ENCODE data around the gene INKA2. TPM values are rescaled to one million over a fixed set of nuclear protein-coding genes. Genes with fewer than 3 reads are reported as not detected.

Gene INKA2
- total RNA-seq (10 to 100 TPM; 11.7 to 14.8 TPM), polyA plus RNA-seq (1 to 10 TPM in 1 of 2 donors, not detected in 1; 1.3 TPM)
- long read RNA-seq, donor 1, full-length matches to known transcripts = 26 of 48 reads
- long read RNA-seq, donor 1, partial matches to known transcripts = 0 of 48 reads
- long read RNA-seq, donor 1, other reads (novel, unspliced or antisense) = 22 of 48 reads
- long read RNA-seq, donor 2, full-length matches to known transcripts = 3 of 39 reads
- long read RNA-seq, donor 2, partial matches to known transcripts = 0 of 39 reads
- long read RNA-seq, donor 2, other reads (novel, unspliced or antisense) = 36 of 39 reads

GRCh38 chr1:111739194-111739924, at the start of gene INKA2:
INKA2 (minus strand) TSS chr1:111739395; CDS start chr1:111739242, 153 bp downstream.
- peak within 1 kb of the TSS; percentile 47 to 74 for H3K4me3 ChIP-seq (ENCODE audit: low read length in 2 of 2)
- H3K4me1 ChIP-seq (ENCODE audit: control insufficient read depth in 1 of 2, insufficient read depth in 2 of 2, low read length in 2 of 2) = no peaks in the 10 kb centered on the region
- intact Hi-C loops (cut with DNase I) = no loop called here
- H3K9me3 ChIP-seq (ENCODE audit: control insufficient read depth, low read length) = no peaks in the 10 kb centered on the region
- DNase-seq (peak; percentile 93 to 95), ATAC-seq (ENCODE audit: low FRiP score) (peak; percentile 94)
- H3K27ac ChIP-seq (ENCODE audit: low read depth in 1 of 2, low read length in 2 of 2) = peak within 1 kb of the TSS; percentile 79 to 95
- no peaks in the 10 kb centered on the region for H3K27me3 ChIP-seq (ENCODE audit: control insufficient read depth in 1 of 2, insufficient read depth in 2 of 2, low read length in 1 of 2)
- H3K36me3 ChIP-seq (ENCODE audit: control insufficient read depth in 1 of 2, insufficient read depth in 2 of 2, low read length in 1 of 2) = no peaks in the 10 kb centered on the region
- WGBS, 2 donors = 0 to 1% methylated on average over 53 to 59 of the region's 59 CpGs

- WGBS, 2 donors = 79 to 81% methylated on average over 9 of the region's 9 CpGs
- ATAC-seq (ENCODE audit: low FRiP score) (no peak), DNase-seq (no peak)
- Histone ChIP-seq H3K4me1 (ENCODE audit: control insufficient read depth in 1 of 2, insufficient read depth in 2 of 2, low read length in 2 of 2) (no peaks in the 10 kb centered on the region), H3K27me3 (ENCODE audit: control insufficient read depth in 1 of 2, insufficient read depth in 2 of 2, low read length in 1 of 2) (no peaks in the 10 kb centered on the region), H3K36me3 (ENCODE audit: control insufficient read depth in 1 of 2, insufficient read depth in 2 of 2, low read length in 1 of 2) (no peaks in the 10 kb centered on the region), H3K4me3 (ENCODE audit: low read length in 2 of 2) (no peak overlapping the region), H3K9me3 (ENCODE audit: control insufficient read depth, low read length) (no peaks in the 10 kb centered on the region), H3K27ac (ENCODE audit: low read depth in 1 of 2, low read length in 2 of 2) (no peak overlapping the region)
- intact Hi-C loops (cut with DNase I) = loop anchor here in 1 of 2 donors (10.0 kb wide), 1 partner anchor 578 kb away; no protein-coding TSS in a partner anchor
Observed at GRCh38 chr1:111786669-111787207, 47.5 kb upstream of the INKA2 start.

GRCh38 chr1:111784273-111784901, 45.2 kb upstream of the INKA2 start:
- ATAC-seq (ENCODE audit: low FRiP score) = no peak
- 80 to 85% methylated on average over 4 of the region's 4 CpGs for WGBS, 2 donors

GRCh38 chr1:111779546-111779945, 40.4 kb upstream of the INKA2 start:
- WGBS, 2 donors = 94 to 100% methylated on average over 2 of the region's 2 CpGs
- ATAC-seq (ENCODE audit: low FRiP score) = no peak
- no peaks in the 10 kb centered on the region for H3K9me3 ChIP-seq (ENCODE audit: control insufficient read depth, low read length)
- no peaks in the 10 kb centered on the region for H3K27me3 ChIP-seq (ENCODE audit: control insufficient read depth in 1 of 2, insufficient read depth in 2 of 2, low read length in 1 of 2)
- H3K27ac ChIP-seq (ENCODE audit: low read depth in 1 of 2, low read length in 2 of 2) = no peak overlapping the region
- intact Hi-C loops (cut with DNase I) = no loop called here
- H3K4me3 ChIP-seq (ENCODE audit: low read length in 2 of 2) = no peak overlapping the region
- H3K36me3 ChIP-seq (ENCODE audit: control insufficient read depth in 1 of 2, insufficient read depth in 2 of 2, low read length in 1 of 2) = peaks cover 0 to 2% of the 10 kb centered on the region in 2 donors
- no peak for DNase-seq
- H3K4me1 ChIP-seq (ENCODE audit: control insufficient read depth in 1 of 2, insufficient read depth in 2 of 2, low read length in 2 of 2) = no peaks in the 10 kb centered on the region

More at GRCh38 chr1:111784273-111784901, 45.2 kb upstream of the INKA2 start:
- no peaks in the 10 kb centered on the region for H3K4me1 ChIP-seq (ENCODE audit: control insufficient read depth in 1 of 2, insufficient read depth in 2 of 2, low read length in 2 of 2)
- intact Hi-C loops (cut with DNase I) = loop anchor here in 1 of 2 donors (10.0 kb wide), 1 partner anchor 580 kb away; no protein-coding TSS in a partner anchor
- DNase-seq = no peak
- no peak overlapping the region for H3K4me3 ChIP-seq (ENCODE audit: low read length in 2 of 2)
- no peaks in the 10 kb centered on the region for H3K9me3 ChIP-seq (ENCODE audit: control insufficient read depth, low read length)
- H3K36me3 ChIP-seq (ENCODE audit: control insufficient read depth in 1 of 2, insufficient read depth in 2 of 2, low read length in 1 of 2) = peaks cover 0 to 2% of the 10 kb centered on the region in 2 donors
- H3K27ac ChIP-seq (ENCODE audit: low read depth in 1 of 2, low read length in 2 of 2) = no peak overlapping the region
- no peaks in the 10 kb centered on the region for H3K27me3 ChIP-seq (ENCODE audit: control insufficient read depth in 1 of 2, insufficient read depth in 2 of 2, low read length in 1 of 2)

GRCh38 chr1:111778541-111779051, 39.4 kb upstream of the INKA2 start:
- ATAC-seq (ENCODE audit: low FRiP score) = no peak
- 23 to 40% methylated on average over 2 of the region's 2 CpGs for WGBS, 2 donors

GRCh38 chr1:111778066-111778465, 38.9 kb upstream of the INKA2 start:
- no peak for DNase-seq
- no peaks in the 10 kb centered on the region for H3K27me3 ChIP-seq (ENCODE audit: control insufficient read depth in 1 of 2, insufficient read depth in 2 of 2, low read length in 1 of 2)
- no peak overlapping the region for H3K4me3 ChIP-seq (ENCODE audit: low read length in 2 of 2)
- no peaks in the 10 kb centered on the region for H3K4me1 ChIP-seq (ENCODE audit: control insufficient read depth in 1 of 2, insufficient read depth in 2 of 2, low read length in 2 of 2)
- peaks cover 0 to 2% of the 10 kb centered on the region in 2 donors for H3K36me3 ChIP-seq (ENCODE audit: control insufficient read depth in 1 of 2, insufficient read depth in 2 of 2, low read length in 1 of 2)
- no peaks in the 10 kb centered on the region for H3K9me3 ChIP-seq (ENCODE audit: control insufficient read depth, low read length)
- 88 to 90% methylated on average over 6 of the region's 6 CpGs for WGBS, 2 donors
- no peak overlapping the region for H3K27ac ChIP-seq (ENCODE audit: low read depth in 1 of 2, low read length in 2 of 2)
- intact Hi-C loops (cut with DNase I) = no loop called here
- ATAC-seq (ENCODE audit: low FRiP score) = no peak

More at GRCh38 chr1:111778541-111779051, 39.4 kb upstream of the INKA2 start:
- no peaks in the 10 kb centered on the region for H3K4me1 ChIP-seq (ENCODE audit: control insufficient read depth in 1 of 2, insufficient read depth in 2 of 2, low read length in 2 of 2)
- intact Hi-C loops (cut with DNase I) = no loop called here
- H3K36me3 ChIP-seq (ENCODE audit: control insufficient read depth in 1 of 2, insufficient read depth in 2 of 2, low read length in 1 of 2) = peaks cover 0 to 2% of the 10 kb centered on the region in 2 donors
- no peak for DNase-seq
- no peaks in the 10 kb centered on the region for H3K27me3 ChIP-seq (ENCODE audit: control insufficient read depth in 1 of 2, insufficient read depth in 2 of 2, low read length in 1 of 2)
- H3K27ac ChIP-seq (ENCODE audit: low read depth in 1 of 2, low read length in 2 of 2) = no peak overlapping the region
- H3K4me3 ChIP-seq (ENCODE audit: low read length in 2 of 2) = no peak overlapping the region
- no peaks in the 10 kb centered on the region for H3K9me3 ChIP-seq (ENCODE audit: control insufficient read depth, low read length)

- H3K36me3 ChIP-seq (ENCODE audit: control insufficient read depth in 1 of 2, insufficient read depth in 2 of 2, low read length in 1 of 2) = peaks cover 0 to 2% of the 10 kb centered on the region in 2 donors
- WGBS, 2 donors = 78 to 82% methylated on average over 1 of the region's 1 CpG
- H3K4me1 ChIP-seq (ENCODE audit: control insufficient read depth in 1 of 2, insufficient read depth in 2 of 2, low read length in 2 of 2) = no peaks in the 10 kb centered on the region
- DNase-seq = no peak
- no peak overlapping the region for H3K27ac ChIP-seq (ENCODE audit: low read depth in 1 of 2, low read length in 2 of 2)
- intact Hi-C loops (cut with DNase I) = no loop called here
- H3K4me3 ChIP-seq (ENCODE audit: low read length in 2 of 2) = no peak overlapping the region
- ATAC-seq (ENCODE audit: low FRiP score) = no peak
- no peaks in the 10 kb centered on the region for H3K27me3 ChIP-seq (ENCODE audit: control insufficient read depth in 1 of 2, insufficient read depth in 2 of 2, low read length in 1 of 2)
- H3K9me3 ChIP-seq (ENCODE audit: control insufficient read depth, low read length) = no peaks in the 10 kb centered on the region
Observed at GRCh38 chr1:111777301-111777700, 38.1 kb upstream of the INKA2 start.

- DNase-seq (no peak), ATAC-seq (ENCODE audit: low FRiP score) (no peak)
- WGBS, 2 donors = 91 to 94% methylated on average over 8 of the region's 8 CpGs
- no peaks in the 10 kb centered on the region for H3K9me3 ChIP-seq (ENCODE audit: control insufficient read depth, low read length)
- no peaks in the 10 kb centered on the region for H3K4me1 ChIP-seq (ENCODE audit: control insufficient read depth in 1 of 2, insufficient read depth in 2 of 2, low read length in 2 of 2)
- H3K27ac ChIP-seq (ENCODE audit: low read depth in 1 of 2, low read length in 2 of 2) = no peak overlapping the region
- no peaks in the 10 kb centered on the region for H3K27me3 ChIP-seq (ENCODE audit: control insufficient read depth in 1 of 2, insufficient read depth in 2 of 2, low read length in 1 of 2)
- no peak overlapping the region for H3K4me3 ChIP-seq (ENCODE audit: low read length in 2 of 2)
- peaks cover 0 to 2% of the 10 kb centered on the region in 2 donors for H3K36me3 ChIP-seq (ENCODE audit: control insufficient read depth in 1 of 2, insufficient read depth in 2 of 2, low read length in 1 of 2)
- intact Hi-C loops (cut with DNase I) = no loop called here
Observed at GRCh38 chr1:111776861-111777260, 37.7 kb upstream of the INKA2 start.
